ENCODE results near the gene TMCO5A. TPM values are rescaled to one million over a fixed set of nuclear protein-coding genes. Genes with fewer than 3 reads are reported as not detected.

TMCO5A gene
- total and polyA plus RNA-seq, 2 of the 13 experiments (the other 11 are each of a cell fraction or from before 2014, with no cell fraction given): not detected

DNA sequence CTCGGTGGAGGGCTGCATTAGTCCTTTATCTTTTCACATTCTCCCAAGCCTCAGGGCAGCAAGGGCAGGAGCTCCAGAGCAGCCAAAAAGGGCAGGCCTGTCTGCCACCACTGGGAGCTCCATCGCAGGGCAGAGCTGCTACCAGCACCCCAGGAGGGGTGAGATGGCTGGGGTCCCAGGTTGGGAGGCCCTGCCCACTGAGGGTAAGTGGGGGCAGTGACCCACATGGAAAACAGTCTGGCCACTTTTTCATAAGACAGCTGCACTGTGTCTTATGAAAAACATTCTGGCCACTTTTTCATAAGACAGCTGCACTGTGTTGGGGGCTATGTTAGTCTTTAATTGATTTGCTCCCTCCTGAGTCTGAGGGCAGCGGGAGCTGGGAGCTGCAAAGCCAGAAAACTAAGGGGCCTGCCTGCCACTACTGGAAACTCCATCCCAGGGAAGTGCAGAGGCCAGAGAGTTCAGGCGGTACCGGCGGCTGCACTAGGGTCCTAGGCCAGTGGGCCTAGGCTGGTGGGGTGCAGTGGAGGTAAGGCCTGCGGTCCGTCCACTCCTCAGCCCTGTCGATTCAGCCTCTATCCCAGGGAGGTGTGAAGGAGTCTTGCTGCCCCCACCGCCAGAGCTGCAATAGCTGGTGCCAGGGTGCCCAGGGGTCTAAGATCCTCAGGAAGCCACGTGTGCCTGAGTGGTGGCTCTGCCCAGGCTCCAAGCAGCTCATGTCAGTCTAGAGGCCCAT, 45.4 kb downstream of the TMCO5A start:
- Histone ChIP-seq H3K4me3 (replicated peaks in 1 of 3; ENCODE audit: insufficient read depth in 1 of 3, low read depth in 2 of 3, low read length in 3 of 3) (no peak overlapping the region), H3K4me1 (ENCODE audit: insufficient read depth, low read length) (no peaks in the 10 kb centered on the region), H3K27me3 (ENCODE audit: control insufficient read depth in 1 of 2, insufficient read depth in 2 of 2, low read length in 2 of 2) (no peaks in the 10 kb centered on the region), H4K20me1 (ENCODE audit: insufficient read depth, low read length) (no peaks in the 10 kb centered on the region), H2AFZ (ENCODE audit: low read length) (no peak overlapping the region), H3K9ac (ENCODE audit: insufficient read depth, low read depth, low read length) (no peak overlapping the region), H3K79me2 (ENCODE audit: insufficient read depth, low read length) (no peaks in the 10 kb centered on the region), H3K27ac (ENCODE audit: extremely low read length, insufficient read depth, low read length) (no peak overlapping the region), H3K36me3 (replicated peaks in 1 of 2; ENCODE audit: control insufficient read depth in 1 of 2, insufficient read depth in 2 of 2, low read length in 2 of 2) (no peaks in the 10 kb centered on the region), H3K4me2 (ENCODE audit: low read depth, low read length) (no peak overlapping the region), H3K9me3 (ENCODE audit: low read length) (no peaks in the 10 kb centered on the region)
- no peak for ATAC-seq
- FAIRE-seq: no peak
- no TSS peak for BruUV-seq (replicated peaks)
- CTCF ChIA-PET (ENCODE audit: low intra/inter-chr PET ratio, low total read pairs): no interaction called here
- no peak for DNase-seq (ENCODE audit: low spot score)
- TF ChIP-seq ZNF724P (CRISPR knock-in tag; IDR thresholded peaks at IDR 0.05; ENCODE audit: borderline replicate concordance): no peak
- no peak for TF ChIP-seq ZNF501 (CRISPR knock-in tag; IDR thresholded peaks at IDR 0.05)
- TF ChIP-seq ZNF468 (CRISPR knock-in tag; IDR thresholded peaks at IDR 0.05): no peak
- TF ChIP-seq ELF1 (CRISPR knock-in tag; IDR thresholded peaks at IDR 0.05): no peak
- TF ChIP-seq, protein P1, sequence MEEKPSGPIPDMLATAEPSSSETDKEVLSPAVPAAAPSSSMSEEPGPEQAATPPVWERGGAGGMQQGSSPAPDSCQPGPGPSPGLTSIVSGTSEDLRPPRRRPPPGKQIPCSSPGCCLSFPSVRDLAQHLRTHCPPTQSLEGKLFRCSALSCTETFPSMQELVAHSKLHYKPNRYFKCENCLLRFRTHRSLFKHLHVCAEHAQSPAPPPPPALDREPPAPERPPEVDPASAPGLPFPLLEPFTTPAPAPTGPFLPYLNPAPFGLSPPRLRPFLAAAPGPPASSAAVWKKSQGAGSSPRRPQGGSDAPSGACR (CRISPR knock-in tag; IDR thresholded peaks at IDR 0.05): no peak
- no peak for TF ChIP-seq TCF12 (IDR thresholded peaks at IDR 0.05)
- no peak for TF ChIP-seq TCF12 (CRISPR knock-in tag; IDR thresholded peaks at IDR 0.05)
- no peak for TF ChIP-seq ZNF431 (CRISPR knock-in tag; IDR thresholded peaks at IDR 0.05; ENCODE audit: borderline replicate concordance, low read depth)
- TF ChIP-seq, protein P2, sequence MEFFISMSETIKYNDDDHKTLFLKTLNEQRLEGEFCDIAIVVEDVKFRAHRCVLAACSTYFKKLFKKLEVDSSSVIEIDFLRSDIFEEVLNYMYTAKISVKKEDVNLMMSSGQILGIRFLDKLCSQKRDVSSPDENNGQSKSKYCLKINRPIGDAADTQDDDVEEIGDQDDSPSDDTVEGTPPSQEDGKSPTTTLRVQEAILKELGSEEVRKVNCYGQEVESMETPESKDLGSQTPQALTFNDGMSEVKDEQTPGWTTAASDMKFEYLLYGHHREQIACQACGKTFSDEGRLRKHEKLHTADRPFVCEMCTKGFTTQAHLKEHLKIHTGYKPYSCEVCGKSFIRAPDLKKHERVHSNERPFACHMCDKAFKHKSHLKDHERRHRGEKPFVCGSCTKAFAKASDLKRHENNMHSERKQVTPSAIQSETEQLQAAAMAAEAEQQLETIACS (CRISPR knock-in tag; IDR thresholded peaks at IDR 0.05): no peak
- in situ Hi-C loops (cut with HindIII; ENCODE audit: extremely low pct_ligation_motif_present, low pct_unique_long_range_greater_than_20kb) (no loop called here), intact Hi-C loops (cut with micrococcal nuclease; ENCODE audit: unreplicated experiment) (no loop called here)
- POLR2A ChIA-PET: no interaction called here
- WGBS (ENCODE audit: low lambda C conversion rate): 44% methylated on average over 5 of the region's 11 CpGs
